ENCODE measurements around the gene SKOR1. TPM values are rescaled to one million over a fixed set of nuclear protein-coding genes. Genes with fewer than 3 reads are reported as not detected.

The SKOR1 gene
- polyA plus RNA-seq, 4 donors, result 0.27 to 0.81 (median 0.38) TPM

DNA sequence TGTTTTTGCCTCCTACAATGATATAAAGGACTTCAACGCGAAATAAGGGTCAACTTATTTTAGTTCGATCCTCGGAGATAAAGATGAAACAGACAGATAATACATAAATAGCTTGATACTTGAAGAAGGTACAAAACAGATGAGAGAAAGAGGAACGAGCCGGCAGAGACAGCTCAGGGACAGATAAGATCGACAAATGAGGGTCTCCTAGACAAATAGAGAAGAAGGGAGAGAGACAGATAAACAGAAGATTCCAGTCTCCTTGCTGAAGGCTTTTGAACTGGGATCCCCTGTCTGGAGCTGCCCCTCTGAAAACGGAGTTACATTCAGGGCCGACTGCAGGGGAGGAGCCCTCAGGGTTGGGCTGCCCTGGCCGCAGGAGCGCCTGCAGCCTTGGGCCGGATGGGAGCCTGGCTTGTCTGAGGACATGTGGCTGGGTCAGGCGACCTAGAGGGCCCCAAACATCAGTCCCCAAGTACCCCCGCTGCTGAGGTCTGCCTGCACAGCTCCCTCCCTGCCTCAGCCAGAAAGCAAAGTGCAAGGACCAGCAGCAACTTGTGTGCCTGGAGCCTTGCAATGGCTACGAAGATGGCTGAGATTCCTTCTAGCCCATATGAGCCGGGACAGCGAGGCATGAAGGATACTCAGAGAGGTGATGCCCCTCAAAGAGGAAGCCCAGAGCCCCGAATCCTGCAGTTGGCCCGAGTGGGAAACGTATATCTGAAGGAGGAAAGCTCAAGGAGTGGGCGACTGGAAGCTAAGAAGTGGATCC, 926 bp upstream of the SKOR1 start:
- Histone ChIP-seq H3K27me3 (ENCODE audit: control insufficient read depth in 3 of 3, insufficient read depth in 3 of 3, low read length in 3 of 3) (peaks cover 56 to 92% (median 84%) of the 10 kb centered on the region in 3 donors), H3K36me3 (ENCODE audit: control insufficient read depth in 3 of 3, insufficient read depth in 2 of 3, low read depth in 1 of 3, low read length in 3 of 3) (no peaks in the 10 kb centered on the region), H3K27ac (ENCODE audit: low read depth in 1 of 3, low read length in 2 of 3) (no peak overlapping the region), H3K9me3 (ENCODE audit: control insufficient read depth in 2 of 2, insufficient read depth in 1 of 2, low read depth in 1 of 2, low read length in 1 of 2) (peaks cover 0 to 3% of the 10 kb centered on the region in 2 donors), H3K4me3 (ENCODE audit: low read depth in 1 of 3, low read length in 3 of 3) (no peak overlapping the region), H3K4me1 (ENCODE audit: control insufficient read depth in 3 of 3, insufficient read depth in 2 of 3, low read depth in 1 of 3, low read length in 2 of 3) (peaks cover 2 to 25% (median 9%) of the 10 kb centered on the region in 3 donors)
- 7 to 15% (median 8%) methylated on average over 21 of the region's 21 CpGs for WGBS, 3 donors
- DNase-seq (no peak), FAIRE-seq (no peak)

DNA sequence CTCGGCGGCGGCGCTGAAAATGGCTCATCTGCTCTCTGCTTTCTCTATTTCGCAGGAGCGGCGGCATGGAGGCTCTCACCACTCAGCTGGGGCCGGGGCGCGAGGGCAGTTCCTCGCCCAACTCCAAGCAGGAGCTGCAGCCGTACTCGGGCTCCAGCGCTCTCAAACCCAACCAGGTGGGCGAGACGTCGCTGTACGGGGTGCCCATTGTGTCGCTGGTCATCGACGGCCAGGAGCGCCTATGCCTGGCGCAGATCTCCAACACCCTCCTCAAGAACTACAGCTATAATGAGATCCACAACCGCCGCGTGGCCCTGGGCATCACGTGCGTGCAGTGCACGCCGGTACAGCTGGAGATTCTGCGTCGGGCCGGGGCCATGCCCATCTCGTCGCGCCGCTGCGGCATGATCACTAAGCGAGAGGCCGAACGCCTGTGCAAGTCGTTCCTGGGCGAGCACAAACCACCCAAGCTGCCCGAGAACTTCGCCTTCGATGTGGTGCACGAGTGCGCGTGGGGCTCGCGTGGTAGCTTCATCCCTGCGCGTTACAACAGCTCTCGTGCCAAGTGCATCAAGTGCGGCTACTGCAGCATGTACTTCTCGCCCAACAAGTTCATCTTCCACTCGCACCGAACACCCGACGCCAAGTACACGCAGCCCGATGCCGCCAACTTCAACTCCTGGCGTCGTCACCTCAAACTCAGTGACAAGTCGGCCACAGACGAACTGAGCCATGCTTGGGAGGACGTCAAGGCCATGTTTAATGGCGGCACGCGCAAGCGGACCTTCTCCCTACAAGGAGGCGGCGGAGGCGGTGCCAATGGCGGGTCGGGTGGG, 790 bp downstream of the SKOR1 start:
- Histone ChIP-seq H3K27me3 (ENCODE audit: control insufficient read depth in 3 of 3, insufficient read depth in 3 of 3, low read length in 3 of 3) (peaks cover 57 to 92% (median 81%) of the 10 kb centered on the region in 3 donors), H3K9me3 (ENCODE audit: control insufficient read depth in 2 of 2, insufficient read depth in 1 of 2, low read depth in 1 of 2, low read length in 1 of 2) (peaks cover 0 to 2% of the 10 kb centered on the region in 2 donors), H3K27ac (ENCODE audit: low read depth in 1 of 3, low read length in 2 of 3) (no peak overlapping the region), H3K4me1 (ENCODE audit: control insufficient read depth in 3 of 3, insufficient read depth in 2 of 3, low read depth in 1 of 3, low read length in 2 of 3) (peaks cover 2 to 25% (median 9%) of the 10 kb centered on the region in 3 donors), H3K36me3 (ENCODE audit: control insufficient read depth in 3 of 3, insufficient read depth in 2 of 3, low read depth in 1 of 3, low read length in 3 of 3) (no peaks in the 10 kb centered on the region), H3K4me3 (ENCODE audit: low read depth in 1 of 3, low read length in 3 of 3) (peak overlapping the region in 1 of 3 donors; percentile 24)
- 7 to 12% (median 11%) methylated on average over 72 to 77 of the region's 77 CpGs for WGBS, 3 donors
- FAIRE-seq, result no peak
- peak in 1 of 2 donors; percentile 30 for DNase-seq

DNA sequence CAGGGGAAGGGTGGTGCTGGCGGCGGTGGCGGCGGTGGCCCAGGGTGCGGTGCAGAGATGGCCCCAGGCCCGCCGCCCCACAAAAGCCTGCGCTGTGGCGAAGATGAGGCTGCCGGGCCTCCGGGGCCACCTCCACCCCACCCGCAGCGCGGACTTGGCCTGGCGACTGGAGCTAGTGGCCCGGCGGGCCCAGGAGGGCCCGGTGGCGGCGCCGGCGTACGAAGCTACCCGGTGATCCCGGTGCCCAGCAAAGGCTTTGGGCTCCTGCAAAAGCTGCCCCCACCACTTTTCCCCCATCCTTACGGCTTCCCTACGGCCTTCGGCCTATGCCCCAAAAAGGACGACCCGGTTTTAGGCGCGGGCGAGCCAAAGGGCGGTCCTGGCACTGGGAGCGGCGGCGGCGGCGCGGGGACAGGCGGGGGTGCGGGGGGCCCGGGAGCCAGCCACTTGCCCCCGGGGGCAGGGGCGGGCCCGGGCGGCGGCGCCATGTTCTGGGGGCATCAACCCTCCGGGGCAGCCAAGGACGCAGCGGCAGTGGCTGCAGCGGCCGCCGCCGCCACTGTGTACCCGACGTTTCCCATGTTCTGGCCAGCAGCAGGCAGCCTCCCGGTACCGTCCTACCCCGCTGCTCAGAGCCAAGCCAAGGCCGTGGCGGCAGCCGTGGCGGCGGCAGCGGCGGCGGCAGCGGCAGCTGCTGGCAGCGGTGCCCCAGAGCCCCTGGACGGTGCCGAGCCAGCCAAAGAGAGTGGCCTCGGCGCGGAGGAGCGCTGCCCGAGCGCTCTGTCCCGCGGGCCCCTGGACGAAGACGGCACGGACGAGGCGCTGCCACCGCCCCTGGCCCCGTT, 1.6 kb downstream of the SKOR1 start:
- peaks cover 2 to 23% (median 9%) of the 10 kb centered on the region in 3 donors for H3K4me1 ChIP-seq (ENCODE audit: control insufficient read depth in 3 of 3, insufficient read depth in 2 of 3, low read depth in 1 of 3, low read length in 2 of 3)
- no peak overlapping the region for H3K27ac ChIP-seq (ENCODE audit: low read depth in 1 of 3, low read length in 2 of 3)
- H3K27me3 ChIP-seq (ENCODE audit: control insufficient read depth in 3 of 3, insufficient read depth in 3 of 3, low read length in 3 of 3), result peaks cover 56 to 92% (median 80%) of the 10 kb centered on the region in 3 donors
- H3K9me3 ChIP-seq (ENCODE audit: control insufficient read depth in 2 of 2, insufficient read depth in 1 of 2, low read depth in 1 of 2, low read length in 1 of 2), result no peaks in the 10 kb centered on the region
- H3K36me3 ChIP-seq (ENCODE audit: control insufficient read depth in 3 of 3, insufficient read depth in 2 of 3, low read depth in 1 of 3, low read length in 3 of 3), result no peaks in the 10 kb centered on the region
- DNase-seq (no peak), FAIRE-seq (no peak)
- peak overlapping the region in 1 of 3 donors; percentile 10 for H3K4me3 ChIP-seq (ENCODE audit: low read depth in 1 of 3, low read length in 3 of 3)
- 3 to 5% (median 5%) methylated on average over 45 to 88 of the region's 88 CpGs for WGBS, 3 donors

GRCh38 chr15:67827562-67828277, 2.4 kb downstream of the SKOR1 start:
- peak overlapping the region in 1 of 3 donors; percentile 17 for H3K4me3 ChIP-seq (ENCODE audit: low read depth in 1 of 3, low read length in 3 of 3)
- no peak for DNase-seq
- no peaks in the 10 kb centered on the region for H3K36me3 ChIP-seq (ENCODE audit: control insufficient read depth in 3 of 3, insufficient read depth in 2 of 3, low read depth in 1 of 3, low read length in 3 of 3)
- H3K9me3 ChIP-seq (ENCODE audit: control insufficient read depth in 2 of 2, insufficient read depth in 1 of 2, low read depth in 1 of 2, low read length in 1 of 2), result no peaks in the 10 kb centered on the region
- FAIRE-seq, result no peak
- H3K27me3 ChIP-seq (ENCODE audit: control insufficient read depth in 3 of 3, insufficient read depth in 3 of 3, low read length in 3 of 3), result peaks cover 61 to 92% (median 81%) of the 10 kb centered on the region in 3 donors
- no peak overlapping the region for H3K27ac ChIP-seq (ENCODE audit: low read depth in 1 of 3, low read length in 2 of 3)
- peaks cover 2 to 30% (median 9%) of the 10 kb centered on the region in 3 donors for H3K4me1 ChIP-seq (ENCODE audit: control insufficient read depth in 3 of 3, insufficient read depth in 2 of 3, low read depth in 1 of 3, low read length in 2 of 3)
- WGBS, 3 donors, result 4 to 6% (median 6%) methylated on average over 56 to 91 of the region's 91 CpGs

DNA sequence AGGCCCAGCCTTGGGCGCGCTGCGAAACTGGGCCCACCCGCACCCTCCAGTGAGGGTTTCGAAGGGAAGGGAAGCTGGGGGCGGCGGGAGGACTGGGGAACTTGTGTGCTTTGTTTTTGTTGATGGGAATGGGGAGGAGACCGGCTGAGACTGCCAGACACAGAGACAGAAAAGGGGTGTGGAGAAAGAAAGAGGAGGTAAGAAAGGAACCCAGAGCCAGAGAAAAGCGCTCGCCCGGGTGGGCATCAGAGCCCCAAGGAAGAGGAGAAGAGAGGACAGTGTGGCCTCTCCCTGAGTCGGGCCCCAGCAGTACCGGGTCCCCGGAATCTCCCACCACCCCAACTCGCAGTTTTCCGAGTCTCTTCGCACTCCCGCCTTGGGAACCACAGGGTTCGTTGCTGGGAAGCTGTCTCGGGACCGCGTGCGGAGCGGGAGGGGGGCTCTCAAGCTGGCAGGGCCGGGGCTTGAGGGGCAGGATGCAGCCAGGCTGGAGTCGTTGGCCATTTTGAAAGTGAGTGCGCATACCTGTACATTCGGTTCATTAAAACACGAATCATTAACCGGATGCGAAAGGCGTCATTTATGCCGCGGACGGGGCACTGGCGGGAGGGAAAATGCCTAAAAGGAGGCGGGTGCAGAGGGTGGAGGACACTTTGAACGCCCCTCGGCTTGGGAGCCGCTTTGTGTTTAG, 3.1 kb downstream of the SKOR1 start:
- Histone ChIP-seq H3K27me3 (ENCODE audit: control insufficient read depth in 3 of 3, insufficient read depth in 3 of 3, low read length in 3 of 3) (peaks cover 58 to 96% (median 81%) of the 10 kb centered on the region in 3 donors), H3K4me3 (ENCODE audit: low read depth in 1 of 3, low read length in 3 of 3) (peak overlapping the region in 1 of 3 donors; percentile 17), H3K27ac (ENCODE audit: low read depth in 1 of 3, low read length in 2 of 3) (no peak overlapping the region), H3K4me1 (ENCODE audit: control insufficient read depth in 3 of 3, insufficient read depth in 2 of 3, low read depth in 1 of 3, low read length in 2 of 3) (peaks cover 2 to 37% (median 9%) of the 10 kb centered on the region in 3 donors), H3K9me3 (ENCODE audit: control insufficient read depth in 2 of 2, insufficient read depth in 1 of 2, low read depth in 1 of 2, low read length in 1 of 2) (no peaks in the 10 kb centered on the region), H3K36me3 (ENCODE audit: control insufficient read depth in 3 of 3, insufficient read depth in 2 of 3, low read depth in 1 of 3, low read length in 3 of 3) (no peaks in the 10 kb centered on the region)
- FAIRE-seq (no peak), DNase-seq (no peak)
- 2 to 5% (median 4%) methylated on average over 36 to 40 of the region's 40 CpGs for WGBS, 3 donors

- 4 to 11% (median 6%) methylated on average over 52 to 54 of the region's 54 CpGs for WGBS, 3 donors
- DNase-seq (no peak), FAIRE-seq (no peak)
- peak overlapping the region in 1 of 3 donors; percentile 17 for H3K4me3 ChIP-seq (ENCODE audit: low read depth in 1 of 3, low read length in 3 of 3)
- H3K9me3 ChIP-seq (ENCODE audit: control insufficient read depth in 2 of 2, insufficient read depth in 1 of 2, low read depth in 1 of 2, low read length in 1 of 2), result no peaks in the 10 kb centered on the region
- H3K27ac ChIP-seq (ENCODE audit: low read depth in 1 of 3, low read length in 2 of 3), result no peak overlapping the region
- peaks cover 56 to 96% (median 75%) of the 10 kb centered on the region in 3 donors for H3K27me3 ChIP-seq (ENCODE audit: control insufficient read depth in 3 of 3, insufficient read depth in 3 of 3, low read length in 3 of 3)
- H3K36me3 ChIP-seq (ENCODE audit: control insufficient read depth in 3 of 3, insufficient read depth in 2 of 3, low read depth in 1 of 3, low read length in 3 of 3), result no peaks in the 10 kb centered on the region
- peaks cover 4 to 43% (median 9%) of the 10 kb centered on the region in 3 donors for H3K4me1 ChIP-seq (ENCODE audit: control insufficient read depth in 3 of 3, insufficient read depth in 2 of 3, low read depth in 1 of 3, low read length in 2 of 3)
Measured at GRCh38 chr15:67828969-67829646, 3.8 kb downstream of the SKOR1 start.
